T-cell (primary cell): Measurements from ENCODE around the gene DNAH11. TPM values are rescaled to one million over a fixed set of nuclear protein-coding genes. Genes with fewer than 3 reads are reported as not detected.

Experiments
- ATAC-seq, 4 experiments: fragments of 200-7000 bp in 3 of 4; fragments of 150-1000 bp in 1 of 4; cut with Tn5 transposase; replicated peaks in 1 of 4; 1 replicate in 3 of 4; 2 replicates in 1 of 4; pipeline ENCODE4 v1.10.0; 2021; ENCODE audit warnings: moderate library complexity in 3 of 4, mild to moderate bottlenecking in 2 of 4, moderate number of reproducible peaks in 1 of 4
- CTCF ChIA-PET, 2 donors: fragments of 300-600 bp; sonication (Branson Sonifier 250); formaldehyde crosslinking; loops; one replicate each; lab custom pipeline; 2022; ENCODE audit warnings: antibody characterized with exemption in 2 of 2; lab: Charles Lee
- POLR2A ChIA-PET, 2 donors: fragments of 300-600 bp; sonication (Branson Sonifier 250); formaldehyde crosslinking; loops; one replicate each; lab custom pipeline; 2022; ENCODE audit warnings: antibody characterized with exemption in 2 of 2; lab: Charles Lee
- DNase-seq, 35 experiments: peaks; one replicate each; pipeline versions ENCODE4 v3.0.0 to v3.0.0-alpha.2; 2013 to 2023
- H3K27ac ChIP-seq: one replicate; pipeline ENCODE4 v1.5.1; 2013; ENCODE audit warnings: low read length
- H3K27me3 ChIP-seq, 2 experiments: replicated peaks in 1 of 2; 1 replicate in 1 of 2; 2 replicates in 1 of 2; pipeline versions ENCODE4 v1.6.1 to v1.7.0; 2013; ENCODE audit warnings: low read length in 1 of 2, mixed read lengths in 1 of 2; ENCODE audit not compliant: control insufficient read depth in 2 of 2, insufficient read depth in 2 of 2; ENCODE audit errors: extremely low read depth in 1 of 2
- H3K36me3 ChIP-seq, 2 donors: 1 replicate in 1 of 2; 2 replicates in 1 of 2; pipeline versions ENCODE4 v1.6.1 to v1.7.0; 2013; ENCODE audit warnings: low read length in 1 of 2; ENCODE audit not compliant: control insufficient read depth in 2 of 2, insufficient read depth in 1 of 2; ENCODE audit errors: extremely low read depth in 1 of 2
- H3K4me1 ChIP-seq, 2 experiments: 1 replicate in 1 of 2; 2 replicates in 1 of 2; pipeline versions ENCODE4 v1.6.1 to v1.7.0; 2013; ENCODE audit warnings: low read length in 2 of 2, mixed read lengths in 1 of 2; ENCODE audit not compliant: insufficient read depth in 2 of 2, control insufficient read depth in 1 of 2; ENCODE audit errors: extremely low read depth in 1 of 2
- H3K4me3 ChIP-seq, 2 donors: 1 replicate in 1 of 2; 2 replicates in 1 of 2; pipeline versions ENCODE4 v1.5.1 to v1.7.0; 2013; ENCODE audit warnings: mild to moderate bottlenecking in 2 of 2, low read length in 1 of 2, moderate library complexity in 1 of 2; ENCODE audit not compliant: control insufficient read depth in 1 of 2; ENCODE audit errors: extremely low read depth in 1 of 2
- H3K9me3 ChIP-seq: 2 replicates; pipeline ENCODE4 v1.7.0; 2013
- H3K27ac Mint-ChIP-seq, 2 donors: one replicate each; pipeline ENCODE4 v1.8.0; 2020 to 2021; ENCODE audit warnings: mild to moderate bottlenecking in 2 of 2, mixed read lengths in 2 of 2
- H3K27me3 Mint-ChIP-seq, 2 donors: one replicate each; pipeline ENCODE4 v1.8.0; 2021 to 2022; ENCODE audit warnings: mixed read lengths in 2 of 2
- H3K36me3 Mint-ChIP-seq: one replicate; pipeline ENCODE4 v1.8.0; 2021; ENCODE audit warnings: mixed read lengths
- H3K4me1 Mint-ChIP-seq, 3 donors: one replicate each; pipeline ENCODE4 v1.8.0; 2020 to 2022; ENCODE audit warnings: mixed read lengths in 3 of 3, mild to moderate bottlenecking in 1 of 3
- H3K4me3 Mint-ChIP-seq, 3 donors: one replicate each; pipeline ENCODE4 v1.8.0; 2020 to 2022; ENCODE audit warnings: mild to moderate bottlenecking in 3 of 3, mixed read lengths in 3 of 3, moderate library complexity in 3 of 3
- H3K9me3 Mint-ChIP-seq, 3 donors: one replicate each; pipeline ENCODE4 v1.8.0; 2020 to 2022; ENCODE audit warnings: mixed read lengths in 3 of 3
- WGBS: methylation state at CpG from one replicate; pipeline ENCODE4 v1.1.5; 2013; ENCODE audit warnings: missing lambda C conversion rate; ENCODE audit not compliant: insufficient coverage; 5-methylcytosine and 5-hydroxymethylcytosine counted together
- total RNA-seq, 35 experiments: library from RNA in 6 of 35; stranded (reverse) in 6 of 35; fragments of 120-200 nt in 1 of 35; gene quantifications; one replicate each; pipeline versions ENCODE4 v1.2.1 to v1.2.4 and lab custom pipeline; 2013 to 2026

The DNAH11 gene
- total RNA-seq, 5 donors from 2014 or later (not counting 1 experiment from before 2014, with no cell fraction given): 0.06 to 0.83 (median 0.35) TPM

- no peaks in the 10 kb centered on the region for H3K9me3 Mint-ChIP-seq
- no peak for DNase-seq
- no peak overlapping the region for H3K27ac ChIP-seq
- H3K27me3 ChIP-seq: no peaks in the 10 kb centered on the region
- H3K27me3 Mint-ChIP-seq: no peaks in the 10 kb centered on the region
- no peak overlapping the region for H3K4me3 ChIP-seq
- H3K36me3 Mint-ChIP-seq: no peaks in the 10 kb centered on the region
- no peak overlapping the region for H3K27ac Mint-ChIP-seq
- ATAC-seq: no peak
- WGBS: 80% methylated on average over 1 of the region's 4 CpGs
- no peak overlapping the region for H3K4me3 Mint-ChIP-seq
- no peaks in the 10 kb centered on the region for H3K9me3 ChIP-seq
- ChIA-PET CTCF (no interaction called here), POLR2A (no interaction called here)
- no peaks in the 10 kb centered on the region for H3K4me1 ChIP-seq
- H3K4me1 Mint-ChIP-seq: no peaks in the 10 kb centered on the region
- no peaks in the 10 kb centered on the region for H3K36me3 ChIP-seq
Measured at GRCh38 chr7:21886396-21886795, 343.6 kb downstream of the DNAH11 start.

GRCh38 chr7:21887353-21887752 is 344.5 kb downstream of the DNAH11 start:
- Mint-ChIP-seq H3K9me3 (no peaks in the 10 kb centered on the region), H3K27me3 (no peaks in the 10 kb centered on the region), H3K27ac (no peak overlapping the region), H3K36me3 (no peaks in the 10 kb centered on the region), H3K4me1 (no peaks in the 10 kb centered on the region), H3K4me3 (no peak overlapping the region)
- H3K4me1 ChIP-seq: no peaks in the 10 kb centered on the region
- POLR2A ChIA-PET: no interaction called here
- CTCF ChIA-PET: no interaction called here
- WGBS: no CpG with 5 or more reads among the region's 2 CpGs
- no peak overlapping the region for H3K27ac ChIP-seq
- no peak for DNase-seq
- no peak for ATAC-seq
- no peak overlapping the region for H3K4me3 ChIP-seq
- no peaks in the 10 kb centered on the region for H3K9me3 ChIP-seq
- no peaks in the 10 kb centered on the region for H3K27me3 ChIP-seq
- no peaks in the 10 kb centered on the region for H3K36me3 ChIP-seq

GRCh38 chr7:21887779-21888178 is 344.9 kb downstream of the DNAH11 start:
- no peak overlapping the region for H3K27ac ChIP-seq
- Mint-ChIP-seq H3K4me3 (no peak overlapping the region), H3K27me3 (no peaks in the 10 kb centered on the region), H3K36me3 (no peaks in the 10 kb centered on the region), H3K9me3 (no peaks in the 10 kb centered on the region), H3K27ac (no peak overlapping the region), H3K4me1 (no peaks in the 10 kb centered on the region)
- no peaks in the 10 kb centered on the region for H3K36me3 ChIP-seq
- ATAC-seq: no peak
- DNase-seq: no peak
- CTCF ChIA-PET: no interaction called here
- 93% methylated on average over 3 of the region's 4 CpGs for WGBS
- no peaks in the 10 kb centered on the region for H3K9me3 ChIP-seq
- no peaks in the 10 kb centered on the region for H3K27me3 ChIP-seq
- POLR2A ChIA-PET: no interaction called here
- H3K4me1 ChIP-seq: no peaks in the 10 kb centered on the region
- no peak overlapping the region for H3K4me3 ChIP-seq

GRCh38 chr7:21891291-21891690 is 348.5 kb downstream of the DNAH11 start:
- H3K4me3 ChIP-seq: no peak overlapping the region
- H3K4me1 ChIP-seq: no peaks in the 10 kb centered on the region
- H3K27me3 ChIP-seq: no peaks in the 10 kb centered on the region
- ChIA-PET CTCF (no interaction called here), POLR2A (no interaction called here)
- DNase-seq: no peak
- Mint-ChIP-seq H3K36me3 (no peaks in the 10 kb centered on the region), H3K27me3 (no peaks in the 10 kb centered on the region), H3K27ac (no peak overlapping the region), H3K4me1 (no peaks in the 10 kb centered on the region), H3K9me3 (no peaks in the 10 kb centered on the region), H3K4me3 (no peak overlapping the region)
- WGBS: no CpG with 5 or more reads among the region's 3 CpGs
- H3K27ac ChIP-seq: no peak overlapping the region
- H3K36me3 ChIP-seq: no peaks in the 10 kb centered on the region
- no peak for ATAC-seq
- H3K9me3 ChIP-seq: no peaks in the 10 kb centered on the region

GRCh38 chr7:21893401-21893800 is 350.6 kb downstream of the DNAH11 start:
- ATAC-seq (no peak), DNase-seq (no peak)
- no peaks in the 10 kb centered on the region for H3K9me3 ChIP-seq
- no peak overlapping the region for H3K4me3 ChIP-seq
- Mint-ChIP-seq H3K27ac (no peak overlapping the region), H3K4me1 (peaks cover 12 to 16% (median 14%) of the 10 kb centered on the region in 3 donors), H3K9me3 (no peaks in the 10 kb centered on the region), H3K36me3 (peaks cover 4% of the 10 kb centered on the region), H3K27me3 (no peaks in the 10 kb centered on the region), H3K4me3 (no peak overlapping the region)
- H3K36me3 ChIP-seq: no peaks in the 10 kb centered on the region
- CTCF ChIA-PET: interaction anchor here in 1 of 2 donors (0.5 kb wide), 1 partner anchor 18 kb away, joined by 8 read pairs; no protein-coding TSS in a partner anchor
- POLR2A ChIA-PET: interaction anchor here in 1 of 2 donors (0.7 kb wide), 1 partner anchor 120 kb away, joined by 3 read pairs; no protein-coding TSS in a partner anchor
- no peak overlapping the region for H3K27ac ChIP-seq
- 100% methylated on average over 1 of the region's 3 CpGs for WGBS
- peaks cover 11 to 14% of the 10 kb centered on the region in 2 experiments for H3K4me1 ChIP-seq
- H3K27me3 ChIP-seq: no peaks in the 10 kb centered on the region

- ATAC-seq: peak; percentile 70 to 93 (median 85)
- ChIA-PET POLR2A (no interaction called here), CTCF (interaction anchor here in 1 of 2 donors (0.9 kb wide), 1 partner anchor 15 kb away, joined by 3 read pairs; no protein-coding TSS in a partner anchor)
- Histone ChIP-seq H3K36me3 (peaks cover 4 to 11% of the 10 kb centered on the region in 2 donors), H3K4me1 (peaks cover 16% of the 10 kb centered on the region in 2 experiments), H3K4me3 (peak overlapping the region in 1 of 2 donors; percentile 23), H3K9me3 (no peaks in the 10 kb centered on the region), H3K27ac (peak overlapping the region; percentile 60), H3K27me3 (no peaks in the 10 kb centered on the region)
- peak overlapping the region; percentile 92 to 97 for H3K27ac Mint-ChIP-seq
- peak overlapping the region; percentile 75 to 79 (median 78) for H3K4me3 Mint-ChIP-seq
- no peaks in the 10 kb centered on the region for H3K27me3 Mint-ChIP-seq
- peaks cover 12% of the 10 kb centered on the region for H3K36me3 Mint-ChIP-seq
- H3K9me3 Mint-ChIP-seq: no peaks in the 10 kb centered on the region
- WGBS: 84% methylated on average over 11 of the region's 17 CpGs
- peaks cover 21 to 27% (median 24%) of the 10 kb centered on the region in 3 donors for H3K4me1 Mint-ChIP-seq
- DNase-seq: peak in 24 of 35 experiments; percentile 0 to 56 (median 11)
Measured at GRCh38 chr7:21898265-21898930, 355.6 kb downstream of the DNAH11 start.
